HFF-Myc (cell line): ENCODE results near the gene NPFFR1.

Experiments used
- DNase-seq: peaks from one replicate; pipeline ENCODE4 v3.0.0-alpha.2; 2011; ENCODE audit warnings: low read depth; ENCODE audit errors: extremely low read depth
- H3K4me3 ChIP-seq: replicated peaks from 2 replicates; pipeline ENCODE4 v1.5.1; 2011; ENCODE audit warnings: low read depth, mild to moderate bottlenecking, control low read depth, low read length
- CTCF ChIP-seq: IDR thresholded peaks from 2 replicates; pipeline ENCODE4 v1.5.1; 2012; ENCODE audit warnings: mild to moderate bottlenecking, low read depth, low read length, control low read depth; ENCODE audit errors: missing control alignments

NPFFR1 gene

GRCh38 chr10:70283445-70284399, at the start of gene NPFFR1:
Gene NPFFR1, minus strand, starts transcription at chr10:70284004. Its CDS starts 328 bp downstream, at chr10:70283676.
- no peak for TF ChIP-seq CTCF
- H3K4me3 ChIP-seq: no peak within 1 kb of the TSS
- no peak for DNase-seq

- DNase-seq: no peak
- no peak overlapping the region for H3K4me3 ChIP-seq
- no peak for TF ChIP-seq CTCF
Measured at GRCh38 chr10:70333268-70333667, 49.5 kb upstream of the NPFFR1 start.

GRCh38 chr10:70331486-70332268, 47.9 kb upstream of the NPFFR1 start:
- H3K4me3 ChIP-seq: no peak overlapping the region
- peak; percentile 46 for TF ChIP-seq CTCF
- DNase-seq: peak; percentile 98

GRCh38 chr10:70331160-70331485, 47.3 kb upstream of the NPFFR1 start:
- no peak for TF ChIP-seq CTCF
- no peak overlapping the region for H3K4me3 ChIP-seq
- no peak for DNase-seq

GRCh38 chr10:70330671-70331070, 46.9 kb upstream of the NPFFR1 start:
- TF ChIP-seq CTCF: no peak
- no peak for DNase-seq
- no peak overlapping the region for H3K4me3 ChIP-seq

GRCh38 chr10:70328967-70329366, 45.2 kb upstream of the NPFFR1 start:
- TF ChIP-seq CTCF: no peak
- H3K4me3 ChIP-seq: no peak overlapping the region
- DNase-seq: no peak
